ENCODE measurements around the gene RREB1.

RREB1 gene

GRCh38 chr6:7100753-7101081 is 7.0 kb upstream of the RREB1 start:
- DNase-seq, result no peak

GRCh38 chr6:7101290-7101689 is 6.5 kb upstream of the RREB1 start:
- no peak for DNase-seq

DNA sequence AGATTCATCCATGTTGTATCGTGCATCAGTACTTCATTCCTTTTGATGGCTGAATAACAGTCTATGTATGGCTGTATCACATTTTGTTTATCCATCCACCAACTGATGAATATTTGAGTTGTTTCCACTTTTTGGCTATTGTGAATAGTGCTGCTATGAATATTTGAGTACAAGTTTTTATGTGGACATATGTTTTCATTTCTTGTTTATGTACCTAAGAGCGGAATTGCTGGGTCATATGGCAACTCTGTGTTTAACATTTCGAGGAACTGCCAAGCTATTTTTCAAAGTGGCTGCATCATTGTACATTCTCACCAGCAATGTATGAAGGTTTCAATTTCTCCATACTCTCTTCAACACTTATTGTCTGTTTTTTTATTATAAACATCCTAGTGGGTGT is 3.0 kb upstream of the RREB1 start:
- DNase-seq, result no peak

DNA sequence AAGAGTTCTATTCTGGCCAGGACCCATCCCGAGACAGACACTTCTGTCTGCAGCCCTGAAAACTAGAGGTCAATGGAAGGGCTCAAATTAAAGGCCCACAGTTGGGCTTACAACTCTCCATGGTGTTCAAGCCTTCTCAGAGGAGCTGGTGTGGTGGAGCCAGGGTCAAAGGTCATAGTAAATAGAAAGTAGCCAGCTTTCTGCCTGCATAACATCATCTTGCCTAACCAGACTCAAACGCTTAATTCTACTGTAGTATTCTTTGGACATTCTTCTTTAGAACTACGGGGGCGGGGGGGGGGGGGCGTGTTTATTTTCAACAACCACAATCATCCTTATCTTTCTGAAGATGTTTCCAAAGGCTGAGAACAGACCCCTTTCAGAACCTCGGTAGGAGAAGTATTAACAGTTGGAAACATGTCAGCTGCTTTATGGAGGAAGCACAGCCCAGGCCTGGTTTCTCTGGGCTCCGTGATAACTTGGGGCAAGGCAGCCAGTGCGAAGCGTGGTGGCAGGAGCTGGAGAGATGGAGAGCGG is 1.5 kb upstream of the RREB1 start:
- no peak for DNase-seq

GRCh38 chr6:7106752-7107577 is 796 bp upstream of the RREB1 start:
- no peak for DNase-seq

GRCh38 chr6:7108196-7108963 is 619 bp downstream of the RREB1 start:
- DNase-seq, result no peak

- no peak for DNase-seq
Observed at GRCh38 chr6:7108964-7109836, 1.4 kb downstream of the RREB1 start.

- no peak for DNase-seq
Observed at GRCh38 chr6:7110092-7110792, 2.5 kb downstream of the RREB1 start.

DNA sequence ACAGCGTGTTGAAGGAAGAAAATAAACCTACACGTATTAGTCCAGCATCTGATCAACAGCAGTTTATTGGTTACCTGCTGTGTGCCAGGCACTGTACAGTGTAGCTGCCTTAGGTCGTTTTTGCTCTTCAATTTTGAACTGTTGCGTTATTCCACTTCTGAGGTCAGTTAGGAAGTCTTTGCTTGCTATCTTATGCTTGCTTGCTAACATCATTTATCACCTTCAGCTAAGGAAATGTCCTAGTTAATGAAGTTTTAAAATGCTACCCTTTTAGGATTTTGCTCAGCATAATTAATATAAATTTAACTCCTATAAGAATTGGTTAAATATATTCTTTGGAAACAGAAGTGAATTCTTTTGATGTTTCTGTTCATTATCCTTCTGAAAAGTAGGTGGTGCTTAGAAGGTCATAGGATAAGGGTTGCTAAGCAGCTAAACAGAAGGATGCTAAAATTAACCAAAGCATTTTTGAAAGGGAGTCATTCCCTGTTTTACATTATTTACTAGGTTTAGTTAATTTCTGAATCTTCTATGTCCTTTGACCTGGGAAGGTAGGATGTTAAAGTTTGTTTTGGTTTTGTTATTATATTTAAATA is 3.4 kb downstream of the RREB1 start:
- DNase-seq, result no peak

GRCh38 chr6:7112171-7112570 is 4.4 kb downstream of the RREB1 start:
- no peak for DNase-seq

- no peak for DNase-seq
Observed at GRCh38 chr6:7112741-7113313, 5.1 kb downstream of the RREB1 start.

- no peak for DNase-seq
Observed at GRCh38 chr6:7114744-7115458, 7.1 kb downstream of the RREB1 start.

DNA sequence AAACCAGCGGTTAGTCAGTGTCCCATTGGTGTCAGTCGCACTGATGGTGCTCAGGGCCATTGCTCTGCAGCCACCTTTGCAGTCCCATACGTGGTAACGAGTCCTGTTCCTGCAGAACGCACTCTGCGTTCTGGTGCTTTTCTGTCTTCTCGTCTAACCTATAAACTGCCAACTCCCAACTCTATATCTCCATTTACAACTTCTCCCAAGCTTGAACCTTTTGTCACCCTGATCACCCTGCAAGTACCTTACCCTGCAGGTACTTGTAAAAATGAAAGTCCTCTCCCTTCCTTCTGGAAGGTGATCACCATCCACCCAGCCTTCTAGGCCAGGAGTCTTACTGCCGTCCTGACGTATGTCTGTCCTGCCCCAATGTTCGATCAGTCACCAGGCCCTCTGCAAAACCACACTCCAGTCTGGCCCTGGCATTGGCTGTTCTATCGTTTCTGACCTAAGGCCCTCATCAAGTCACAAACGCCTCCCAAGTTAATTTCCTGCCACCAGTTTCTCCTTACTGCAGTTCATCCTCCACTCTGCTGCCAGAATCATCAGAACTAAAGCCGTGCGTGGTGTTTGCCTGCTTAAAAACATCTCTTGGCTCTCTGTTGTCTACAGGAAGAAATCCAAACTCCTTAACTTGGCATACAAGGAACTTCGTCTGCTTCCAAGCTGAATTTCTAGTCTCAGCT is 7.9 kb downstream of the RREB1 start:
- no peak for DNase-seq

GRCh38 chr6:7119272-7119801 is 11.6 kb downstream of the RREB1 start:
- DNase-seq, result no peak

GRCh38 chr6:7121700-7122241 is 14.0 kb downstream of the RREB1 start:
- DNase-seq, result no peak

GRCh38 chr6:7122684-7123083 is 14.9 kb downstream of the RREB1 start:
- no peak for DNase-seq

- no peak for DNase-seq
Observed at GRCh38 chr6:7124114-7124513, 16.4 kb downstream of the RREB1 start.

- no peak for DNase-seq
Observed at GRCh38 chr6:7124636-7125035, 16.9 kb downstream of the RREB1 start.

GRCh38 chr6:7125290-7125689 is 17.5 kb downstream of the RREB1 start:
- no peak for DNase-seq

DNA sequence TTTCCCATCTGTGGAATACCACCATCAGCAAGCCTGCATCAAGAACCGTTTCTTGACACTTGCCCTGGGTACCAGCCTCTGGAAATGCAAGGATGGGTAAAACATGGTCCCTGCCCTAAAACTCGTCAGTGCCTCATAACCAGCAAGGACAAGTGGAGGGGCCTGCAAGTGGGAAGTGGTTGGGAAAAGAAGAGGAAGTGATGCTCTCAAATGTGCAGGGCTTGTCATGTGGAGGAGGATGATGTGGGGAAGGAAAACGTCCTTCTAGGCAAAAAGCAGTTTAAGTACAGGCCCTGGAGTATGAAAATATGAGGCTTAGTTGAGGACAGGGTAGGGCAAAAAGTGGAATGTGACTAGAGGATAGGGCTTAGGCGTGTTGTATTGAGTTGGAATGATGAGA is 19.0 kb downstream of the RREB1 start:
- DNase-seq, result no peak

All from cortex of kidney (tissue), 1 donor.